ES-I3 (cell line): ENCODE measurements around the gene VAPB.

ENCODE experiments used
- H3K36me3 ChIP-seq: 2 replicates; pipeline ENCODE4 v1.6.1; 2013; ENCODE audit warnings: mild to moderate bottlenecking, low read length, control low read depth, moderate library complexity; ENCODE audit not compliant: insufficient read depth
- H3K4me1 ChIP-seq: 2 replicates; pipeline ENCODE4 v1.6.1; 2013; ENCODE audit warnings: mild to moderate bottlenecking, control low read depth, low read length; ENCODE audit not compliant: insufficient read depth
- H3K9ac ChIP-seq: 2 replicates; pipeline ENCODE4 v1.6.1; 2013; ENCODE audit warnings: low read depth, mild to moderate bottlenecking, low read length, moderate library complexity
- H3K9me3 ChIP-seq: 2 replicates; pipeline ENCODE4 v1.6.1; 2013; ENCODE audit warnings: mild to moderate bottlenecking, low read length, moderate library complexity; ENCODE audit not compliant: control insufficient read depth, insufficient read depth

The VAPB gene

DNA sequence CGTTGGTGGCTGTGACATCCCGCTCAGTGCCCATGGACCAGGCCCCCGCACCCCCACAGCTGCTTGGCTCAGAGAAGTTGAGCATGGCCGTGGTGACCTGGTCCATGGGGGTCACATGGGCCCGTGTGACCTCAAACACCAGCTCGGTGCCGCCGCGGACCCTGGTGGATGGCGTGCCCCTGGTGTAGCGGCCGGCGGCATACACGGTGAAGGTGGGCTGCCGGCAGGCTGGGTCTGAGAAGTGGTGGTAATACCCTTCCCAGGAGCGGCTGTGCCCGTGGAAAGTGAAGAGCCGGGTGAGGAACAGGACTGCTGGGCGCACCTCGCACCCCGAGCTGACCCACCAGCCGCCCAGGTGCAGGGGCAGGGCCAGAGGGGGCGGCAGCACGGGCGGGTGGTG, 72.1 kb downstream of the VAPB start:
- Histone ChIP-seq H3K9me3 (no peaks in the 10 kb centered on the region; the same call in 1 of the 2 replicates), H3K4me1 (peaks cover 9% of the 10 kb centered on the region; the same call in 1 of the 2 replicates), H3K9ac (no peak overlapping the region)

DNA sequence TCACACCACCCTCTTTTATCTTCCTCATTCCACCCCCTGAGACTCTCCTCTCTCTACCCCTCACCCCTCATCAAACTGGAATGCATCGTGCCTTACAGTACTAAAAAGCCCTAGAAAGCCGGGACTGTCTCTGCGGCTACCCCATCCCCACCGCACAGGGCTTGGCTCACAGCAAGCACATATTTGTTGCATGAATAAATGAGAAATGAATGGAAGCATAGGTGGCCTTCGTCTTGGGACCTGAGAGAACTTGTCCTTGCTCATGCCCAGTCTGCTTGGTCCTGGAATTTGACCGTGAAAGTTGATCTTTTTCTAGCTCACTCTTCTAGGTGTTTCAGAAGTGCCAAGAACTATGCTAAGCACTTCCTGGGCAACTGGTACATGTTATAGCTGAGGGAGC, 72.9 kb downstream of the VAPB start:
- H3K36me3 ChIP-seq = no peaks in the 10 kb centered on the region; the same call in 1 of the 2 replicates
- H3K9me3 ChIP-seq = no peaks in the 10 kb centered on the region; the same call in 1 of the 2 replicates
- no peak overlapping the region for H3K9ac ChIP-seq
- peaks cover 9% of the 10 kb centered on the region; the same call in 1 of the 2 replicates for H3K4me1 ChIP-seq

More for the DNA sequence above, 72.1 kb downstream of the VAPB start:
- H3K36me3 ChIP-seq = no peaks in the 10 kb centered on the region; the same call in 1 of the 2 replicates

DNA sequence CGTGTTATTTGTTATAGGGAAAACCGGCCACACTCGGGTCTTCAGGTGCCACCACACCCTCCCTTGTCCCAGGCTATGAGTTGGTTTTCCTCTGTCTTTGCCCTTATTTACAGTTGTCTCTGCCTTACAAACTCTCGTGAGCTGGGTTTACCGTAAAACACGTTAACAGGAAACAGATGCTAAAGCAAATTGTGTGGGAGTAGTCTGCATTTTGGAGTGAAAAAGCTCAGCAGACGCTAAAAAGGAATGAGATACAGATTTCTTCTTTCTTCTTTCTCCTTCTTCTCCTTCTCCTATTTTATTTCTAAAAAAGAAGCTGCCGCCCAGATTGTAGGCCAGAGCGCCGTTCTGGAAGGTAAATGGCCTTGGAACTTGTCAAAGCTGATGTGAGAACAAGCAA, 74.2 kb downstream of the VAPB start:
- no peaks in the 10 kb centered on the region; the same call in 1 of the 2 replicates for H3K36me3 ChIP-seq
- no peak overlapping the region for H3K9ac ChIP-seq
- H3K9me3 ChIP-seq = no peaks in the 10 kb centered on the region; the same call in 1 of the 2 replicates
- peaks cover 3% of the 10 kb centered on the region; the same call in 1 of the 2 replicates for H3K4me1 ChIP-seq

DNA sequence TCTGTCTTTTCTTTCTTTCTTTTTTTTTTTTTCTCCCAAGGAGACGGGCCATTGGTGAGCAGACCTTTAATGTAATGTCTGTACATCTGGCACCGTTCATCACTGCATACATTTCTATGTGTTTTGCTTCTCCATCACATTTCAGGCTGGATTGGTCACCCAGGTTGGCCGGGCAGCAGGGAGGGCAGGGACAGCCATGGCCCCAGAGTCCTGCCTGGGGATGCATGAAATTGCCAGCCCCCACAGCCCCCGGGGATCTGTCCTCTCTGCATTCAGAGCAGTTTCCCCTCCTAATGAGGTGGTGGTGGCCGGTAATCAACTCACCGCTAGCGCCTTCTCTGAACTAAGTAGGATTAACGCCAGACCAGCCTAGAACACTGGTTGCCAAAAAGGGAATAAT, 75.8 kb downstream of the VAPB start:
- Histone ChIP-seq H3K4me1 (no peaks in the 10 kb centered on the region), H3K9me3 (no peaks in the 10 kb centered on the region; the same call in 1 of the 2 replicates), H3K9ac (no peak overlapping the region), H3K36me3 (no peaks in the 10 kb centered on the region; the same call in 1 of the 2 replicates)

DNA sequence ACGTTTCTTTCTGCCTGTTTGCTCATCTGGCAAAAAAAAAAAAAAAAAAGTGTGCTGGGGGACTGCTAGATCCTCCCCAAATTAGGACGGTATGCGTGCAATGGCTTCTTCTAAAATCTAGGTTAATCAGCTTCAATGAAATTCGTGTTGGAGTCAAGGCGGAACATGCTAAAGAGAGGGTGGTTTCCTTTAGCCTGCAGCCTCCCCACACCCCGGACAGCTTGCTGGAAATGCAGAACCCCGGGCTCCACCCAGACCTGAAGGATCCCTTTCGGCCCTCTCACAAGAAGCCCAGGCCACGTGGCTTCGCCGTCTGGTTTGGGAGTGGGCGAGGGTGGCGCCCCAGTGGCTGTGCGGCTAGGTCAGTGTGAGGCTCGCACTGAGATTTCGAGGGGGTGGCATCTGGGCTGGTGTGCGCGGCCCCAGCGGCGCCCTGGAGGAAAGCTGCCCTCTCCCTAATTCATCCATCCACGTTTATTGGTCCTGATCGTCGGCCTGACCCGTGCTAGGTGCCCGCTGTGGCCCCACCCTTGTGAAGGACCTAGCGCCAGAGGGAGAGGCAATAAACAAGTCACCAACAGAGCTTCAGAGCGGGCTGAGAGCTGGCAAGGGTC, 77.2 kb downstream of the VAPB start:
- Histone ChIP-seq H3K9ac (no peak overlapping the region), H3K9me3 (no peaks in the 10 kb centered on the region; the same call in 1 of the 2 replicates), H3K4me1 (no peaks in the 10 kb centered on the region), H3K36me3 (no peaks in the 10 kb centered on the region; the same call in 1 of the 2 replicates)

DNA sequence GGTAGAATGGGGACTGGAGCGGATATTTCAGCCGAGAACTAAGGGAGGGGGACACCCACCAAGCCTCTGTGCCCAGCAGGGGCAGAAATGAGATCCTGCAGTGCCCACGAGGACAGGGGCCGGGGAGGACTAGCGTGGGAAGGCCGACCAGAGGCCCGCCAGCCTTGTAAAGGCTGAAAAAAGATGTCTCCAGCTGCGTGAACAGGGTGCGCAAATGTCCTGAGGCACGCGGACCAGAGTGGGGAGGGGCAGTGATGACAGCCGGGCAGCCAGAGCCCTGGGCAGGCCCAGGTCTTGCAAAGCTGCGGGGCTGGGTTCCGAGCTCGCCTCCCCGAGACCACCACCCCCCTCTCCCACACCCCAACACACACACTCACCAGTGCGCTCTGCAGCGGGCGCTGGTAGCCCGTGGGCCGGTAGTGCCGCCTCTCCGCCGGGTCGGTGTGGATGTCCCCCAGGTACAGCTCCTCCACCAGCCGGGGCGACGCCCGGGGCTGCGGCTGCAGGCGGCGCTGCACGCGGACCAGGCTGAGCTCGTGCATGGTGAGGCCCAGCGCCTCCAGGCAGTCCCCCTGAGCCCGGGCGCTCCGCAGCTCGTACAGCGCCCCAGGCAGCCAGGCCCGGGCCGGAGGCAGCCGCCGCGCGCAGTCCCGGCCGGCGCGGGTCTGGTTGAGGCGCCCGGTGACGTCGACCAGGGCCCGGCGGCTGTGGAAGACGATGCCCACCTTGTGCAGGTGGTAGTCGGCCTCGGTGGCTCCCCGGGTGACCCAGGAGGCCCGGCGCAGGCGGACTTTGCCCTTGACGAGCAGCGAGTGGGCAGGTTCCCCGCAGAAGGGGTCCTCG, 77.9 kb downstream of the VAPB start:
- Histone ChIP-seq H3K9ac (no peak overlapping the region), H3K4me1 (no peaks in the 10 kb centered on the region), H3K36me3 (no peaks in the 10 kb centered on the region; the same call in 1 of the 2 replicates), H3K9me3 (no peaks in the 10 kb centered on the region; the same call in 1 of the 2 replicates)

DNA sequence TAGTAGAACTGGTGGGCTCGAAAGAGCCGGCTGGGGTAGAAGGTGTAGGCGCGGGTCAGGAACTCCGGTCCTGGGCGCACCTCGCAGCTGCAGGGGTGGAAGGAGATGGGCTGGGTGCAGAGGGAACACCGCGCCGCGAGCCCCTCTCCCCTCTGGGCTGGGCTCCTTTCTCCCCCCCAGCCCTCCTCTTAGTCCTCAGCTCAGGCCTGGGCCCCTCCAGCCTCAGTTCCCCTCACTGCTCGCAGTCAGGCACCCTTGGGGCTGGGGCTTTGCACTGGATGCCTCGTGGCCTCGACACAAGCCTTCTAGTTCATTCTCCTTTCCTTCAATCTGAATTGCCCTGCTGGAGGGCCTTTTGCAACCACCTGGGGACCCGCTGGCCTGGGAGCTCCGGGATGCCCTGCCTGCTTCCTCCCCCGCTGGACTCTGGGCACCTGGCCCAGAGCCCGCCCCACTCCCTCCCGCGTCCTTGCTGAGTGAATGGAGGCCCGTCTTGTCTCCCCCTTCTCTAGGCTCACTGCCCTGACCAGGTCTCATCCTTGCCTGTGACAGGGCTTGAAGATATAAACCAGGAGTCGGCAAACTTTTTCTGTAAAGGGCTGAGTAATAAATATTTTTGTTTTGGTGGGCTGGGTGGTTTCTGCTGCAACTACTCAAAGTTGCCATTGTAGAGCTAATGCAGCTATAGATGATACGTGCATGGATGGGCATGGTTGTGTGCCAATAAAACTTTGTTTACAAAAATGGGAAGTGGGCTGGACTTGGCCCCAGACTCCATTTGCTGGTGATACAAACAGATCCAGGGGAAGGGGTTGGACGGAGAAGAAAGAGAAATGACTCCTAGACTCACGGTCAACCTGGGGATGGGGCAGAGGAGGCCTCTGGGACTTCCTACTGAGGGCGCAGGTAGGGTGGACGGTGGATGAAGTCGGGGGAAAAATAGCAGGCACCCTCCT, 78.8 kb downstream of the VAPB start:
- Histone ChIP-seq H3K9me3 (no peaks in the 10 kb centered on the region; the same call in 1 of the 2 replicates), H3K36me3 (no peaks in the 10 kb centered on the region), H3K9ac (no peak overlapping the region), H3K4me1 (no peaks in the 10 kb centered on the region)

DNA sequence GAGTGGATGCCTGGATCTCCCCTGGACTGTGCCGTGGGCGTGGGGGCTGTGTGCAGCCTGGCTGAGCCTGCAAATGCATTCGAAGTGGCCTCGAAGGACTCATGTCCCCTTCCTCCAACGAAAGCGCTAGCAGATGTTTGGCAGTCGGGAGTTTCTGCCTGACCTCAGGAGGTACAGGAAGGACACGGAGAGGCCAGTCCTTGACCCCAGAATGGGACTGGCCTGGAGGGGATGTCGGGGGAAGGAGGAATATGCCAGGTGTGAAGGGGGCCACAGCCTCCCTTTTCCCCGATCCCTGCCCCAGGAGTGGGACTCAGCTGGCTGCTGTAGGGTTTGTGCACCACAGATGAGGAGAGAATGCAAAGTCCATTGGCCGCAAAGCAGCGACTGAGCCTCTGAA, 80.6 kb downstream of the VAPB start:
- Histone ChIP-seq H3K9ac (no peak overlapping the region), H3K36me3 (no peaks in the 10 kb centered on the region), H3K9me3 (no peaks in the 10 kb centered on the region), H3K4me1 (no peaks in the 10 kb centered on the region)

DNA sequence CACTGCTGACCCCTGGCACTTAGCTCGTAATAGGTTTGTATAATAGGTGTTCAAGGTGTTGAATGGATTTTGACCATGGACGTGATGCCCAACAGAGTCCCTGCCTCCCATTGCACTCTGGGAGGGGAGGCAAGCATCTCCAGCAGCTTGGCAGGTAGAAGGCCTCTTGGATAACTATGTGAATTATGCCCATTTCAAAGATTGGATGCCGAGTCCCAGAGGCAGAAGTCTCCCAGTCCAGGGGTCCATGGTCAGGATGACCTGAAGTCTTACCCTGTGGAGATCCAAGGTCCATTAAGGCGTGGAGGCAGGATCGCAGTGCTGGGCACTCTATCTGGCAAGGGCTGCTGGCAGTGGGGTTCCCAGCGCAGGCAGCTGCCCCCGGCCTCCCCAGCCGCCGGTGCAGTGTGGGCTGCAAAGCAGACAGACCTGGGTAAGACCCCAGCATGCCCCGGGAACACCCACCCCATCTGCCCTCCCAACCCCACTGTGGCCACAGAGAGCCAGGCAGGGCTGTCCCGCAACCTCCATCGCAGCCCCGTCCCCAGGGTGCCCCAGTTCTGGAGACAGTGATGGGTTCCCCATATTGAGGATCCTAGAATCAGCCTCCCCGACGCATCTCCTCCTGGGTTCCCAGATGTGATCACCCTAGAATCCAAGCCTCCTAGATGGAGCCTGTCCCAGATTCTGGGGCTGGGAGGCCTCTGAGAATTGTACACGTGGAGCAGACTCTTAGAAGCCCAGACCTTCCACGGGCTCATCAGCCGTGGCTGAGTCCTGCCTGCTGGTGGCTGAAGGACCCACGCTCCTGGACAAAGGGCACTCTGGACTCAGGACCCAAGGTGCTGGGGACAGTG, 81.5 kb downstream of the VAPB start:
- Histone ChIP-seq H3K4me1 (no peaks in the 10 kb centered on the region), H3K36me3 (no peaks in the 10 kb centered on the region), H3K9me3 (no peaks in the 10 kb centered on the region), H3K9ac (no peak overlapping the region)

DNA sequence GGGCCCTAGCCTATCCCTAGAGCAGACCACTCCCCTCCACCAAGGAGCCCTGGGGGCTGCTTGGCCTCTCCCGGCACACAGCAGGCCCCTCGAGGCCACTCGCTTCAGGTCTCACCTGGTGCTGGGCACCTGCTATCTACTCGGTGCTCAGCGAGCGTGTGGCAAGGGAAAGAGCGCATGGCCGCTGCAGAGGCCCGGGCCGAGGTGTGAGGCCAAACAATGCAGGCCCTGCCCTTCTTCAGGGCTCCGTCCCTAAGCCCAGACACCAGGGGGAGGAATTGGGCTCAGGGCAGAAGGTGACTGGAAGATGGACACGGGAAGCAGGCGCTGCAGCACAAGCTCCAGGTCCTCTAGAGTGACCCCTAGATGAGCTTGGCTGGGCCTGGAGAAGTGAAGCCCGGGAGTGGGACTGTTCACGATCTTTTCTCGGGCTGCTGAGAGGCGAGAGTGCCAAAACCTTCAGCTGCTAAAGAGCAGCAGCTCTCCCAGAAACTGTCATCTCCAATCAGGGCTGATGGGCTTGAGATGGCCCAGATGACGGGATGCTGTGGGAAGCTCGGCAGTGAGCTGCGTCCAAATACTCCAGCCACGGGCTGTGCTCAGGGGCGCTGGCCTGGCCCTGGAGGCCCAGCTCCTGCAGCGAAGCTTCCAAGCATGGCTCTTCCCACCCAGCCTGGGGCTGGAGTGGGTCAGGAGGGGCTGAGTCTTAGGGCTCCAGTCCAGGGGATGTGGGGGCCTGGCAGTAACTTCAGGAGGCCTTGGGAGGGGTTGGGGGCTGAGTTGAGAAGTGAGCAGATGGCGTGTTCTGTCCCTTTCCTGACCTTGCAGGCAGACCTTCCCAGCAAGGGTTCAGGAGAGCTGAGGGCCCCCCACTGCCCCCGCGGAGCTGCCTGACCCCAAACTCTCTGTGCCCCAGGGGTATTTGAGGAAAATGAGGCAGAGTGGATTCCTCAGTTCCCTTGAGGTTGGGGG, 82.5 kb downstream of the VAPB start:
- no peaks in the 10 kb centered on the region for H3K9me3 ChIP-seq
- H3K4me1 ChIP-seq = no peaks in the 10 kb centered on the region
- no peaks in the 10 kb centered on the region for H3K36me3 ChIP-seq
- no peak overlapping the region for H3K9ac ChIP-seq

DNA sequence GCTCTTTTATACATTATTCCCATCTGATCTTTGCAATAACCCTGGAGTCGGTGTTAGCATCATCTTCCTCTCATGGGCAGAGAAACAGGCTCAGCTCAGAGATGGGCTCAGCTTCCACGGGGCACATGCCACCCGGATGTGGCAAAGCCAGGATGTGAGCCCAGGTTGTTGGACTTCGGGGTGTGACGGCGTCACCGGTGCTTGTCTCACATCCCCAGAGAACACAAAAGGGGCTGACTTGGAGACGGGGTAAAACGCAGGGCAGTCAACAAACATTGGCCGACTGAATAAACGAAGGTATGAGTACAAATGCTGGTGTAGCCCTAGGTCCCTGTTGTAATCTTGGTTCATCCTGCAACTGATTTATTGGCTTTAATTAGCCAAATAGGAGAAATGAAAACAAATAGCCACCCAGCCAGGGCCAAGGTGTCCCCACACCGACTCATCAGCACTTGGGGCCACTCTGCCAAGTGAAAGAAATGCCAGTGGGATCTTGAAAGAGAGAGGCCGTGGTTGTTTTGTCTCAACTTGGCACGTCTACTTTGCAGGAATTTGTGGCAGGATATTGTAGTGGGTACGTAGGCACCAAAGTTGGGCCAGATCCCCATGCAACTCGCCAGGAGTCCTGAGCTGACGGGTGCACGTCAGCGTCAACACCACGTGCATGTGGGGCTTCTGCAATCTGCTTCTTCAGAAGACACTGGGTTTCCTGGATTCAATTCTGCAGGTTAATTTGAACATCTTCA, 83.4 kb downstream of the VAPB start:
- Histone ChIP-seq H3K4me1 (no peaks in the 10 kb centered on the region), H3K36me3 (no peaks in the 10 kb centered on the region), H3K9me3 (no peaks in the 10 kb centered on the region), H3K9ac (no peak overlapping the region)
